Measurements from ENCODE around the gene RBL1.
"Not testable (repeated sequence)": the region's sequence is repeated elsewhere in the genome, so short reads cannot be mapped to it uniquely, and the experiment has no call there.

Gene RBL1

GRCh38 chr20:37095599-37096414 is at the start of gene RBL1:
Gene RBL1, minus strand, starts transcription at chr20:37095997. Its CDS starts 69 bp downstream, at chr20:37095928.
- peak; percentile 77 for DNase-seq

GRCh38 chr20:37144856-37145404 is 49.1 kb upstream of the RBL1 start:
- DNase-seq, result no peak

- DNase-seq, result no peak
Observed at GRCh38 chr20:37142708-37143107, 46.9 kb upstream of the RBL1 start.

- no peak for DNase-seq
Observed at GRCh38 chr20:37137547-37137946, 41.8 kb upstream of the RBL1 start.

DNA sequence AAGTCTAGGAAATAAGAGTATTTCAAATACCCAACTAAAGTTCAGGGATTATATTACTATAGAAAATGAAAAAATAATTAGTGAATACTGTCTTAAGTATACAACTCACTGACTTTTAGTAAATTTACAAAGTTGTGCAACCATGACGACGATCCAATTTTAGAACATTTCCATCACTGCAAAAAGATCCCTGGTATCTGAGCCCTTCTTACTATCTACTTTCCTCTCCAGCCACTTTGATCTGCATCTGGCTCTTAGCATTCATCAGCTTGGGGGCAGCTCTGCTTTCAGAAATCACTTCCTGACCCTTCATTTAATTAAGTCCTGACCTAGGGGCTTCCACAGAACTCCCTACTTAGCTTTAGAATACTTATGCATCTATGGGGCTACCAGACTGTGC is 38.2 kb upstream of the RBL1 start:
- DNase-seq, result no peak

DNA sequence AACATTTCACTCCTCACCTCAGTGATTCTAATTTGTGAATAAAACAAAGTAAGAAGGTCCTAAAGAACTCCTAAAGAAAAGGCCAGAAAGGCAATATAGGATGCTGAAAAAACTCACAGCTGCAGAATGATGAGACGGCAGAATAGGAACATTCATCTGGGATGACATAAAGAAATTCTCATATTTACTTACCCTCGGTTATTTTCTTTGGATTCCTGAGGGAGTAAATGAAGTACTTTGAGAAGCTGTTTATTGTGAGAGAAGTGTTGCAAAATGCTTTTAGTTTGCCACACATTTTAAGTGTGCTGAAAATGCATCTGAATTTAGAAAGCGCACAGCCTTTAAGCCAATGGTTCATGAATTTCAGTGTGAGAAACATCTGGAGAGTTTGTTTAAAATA is 35.7 kb upstream of the RBL1 start:
- DNase-seq, result no peak

DNA sequence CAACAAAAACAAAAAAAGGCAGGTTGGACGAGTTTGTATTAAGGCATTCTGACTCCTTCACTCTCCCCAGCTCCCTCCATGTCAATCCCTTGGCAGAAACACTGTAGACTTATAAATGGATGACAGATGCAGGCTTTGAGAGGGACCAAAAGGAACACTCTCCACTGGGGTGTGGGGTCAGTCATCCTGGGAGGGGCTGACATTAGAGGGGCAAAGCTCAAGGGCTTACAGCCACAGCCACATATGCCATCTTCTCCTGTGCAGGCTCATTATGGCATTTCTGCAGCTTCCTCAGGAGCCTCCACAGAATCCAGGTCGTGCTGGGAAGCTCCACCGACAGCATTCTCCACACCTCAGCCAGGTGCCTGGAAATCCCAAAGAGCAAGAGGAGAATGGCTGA is 33.0 kb upstream of the RBL1 start:
- no peak for DNase-seq

GRCh38 chr20:37126290-37126689 is 30.5 kb upstream of the RBL1 start:
- not testable (repeated sequence) for DNase-seq

DNA sequence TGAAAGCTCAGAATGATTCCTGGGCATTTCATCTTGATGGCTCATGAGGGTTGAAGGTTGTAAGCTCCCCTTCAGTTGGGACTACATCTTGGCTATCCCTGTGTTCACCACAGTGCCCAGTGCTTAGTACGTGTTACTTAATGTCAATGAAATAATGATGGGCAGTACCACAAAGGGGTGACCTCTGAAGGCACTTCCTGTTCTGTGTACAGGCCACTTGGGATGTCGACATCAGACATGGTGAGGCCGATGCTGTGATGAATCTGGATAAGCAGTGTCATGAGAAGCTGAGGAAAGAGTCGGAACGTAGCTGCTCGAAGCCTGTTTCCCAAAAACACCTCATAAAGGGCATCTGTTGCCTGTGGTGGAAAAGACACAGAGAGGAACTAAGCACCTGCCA is 27.6 kb upstream of the RBL1 start:
- DNase-seq, result no peak

GRCh38 chr20:37120497-37120896 is 24.7 kb upstream of the RBL1 start:
- no peak for DNase-seq

DNA sequence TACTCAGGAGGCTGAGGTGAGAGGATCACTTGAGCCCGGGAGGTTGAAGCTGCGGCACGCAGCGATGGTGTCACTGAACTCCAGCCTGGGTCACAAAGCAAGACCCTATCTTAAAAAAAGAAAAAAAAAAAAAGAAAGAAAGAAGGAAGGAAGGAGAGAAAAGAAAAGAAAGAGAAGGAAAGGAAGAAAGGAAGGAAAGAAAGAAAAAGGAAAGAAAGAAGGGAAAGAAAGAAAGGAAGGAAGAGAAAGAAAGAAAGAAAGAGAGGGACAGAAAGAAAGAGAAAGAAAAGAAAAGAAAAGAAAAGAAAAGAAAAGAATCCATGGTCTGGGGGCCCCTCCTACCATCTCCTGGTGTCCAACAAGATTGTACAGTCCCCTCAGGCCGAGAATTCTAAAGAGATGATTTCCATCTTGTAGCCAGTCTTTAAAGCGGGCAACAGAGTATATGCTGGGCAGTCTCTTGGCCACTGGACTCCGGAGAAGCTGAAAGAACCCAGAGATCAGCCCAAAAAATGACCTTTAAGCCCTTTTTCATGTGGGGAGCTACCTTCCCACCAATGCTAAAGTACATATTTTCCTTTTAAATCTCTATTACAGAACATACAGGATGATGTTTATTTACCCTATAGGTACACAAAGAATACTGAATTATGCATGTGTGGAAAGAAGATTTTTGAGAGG is 23.7 kb upstream of the RBL1 start:
- no peak for DNase-seq

DNA sequence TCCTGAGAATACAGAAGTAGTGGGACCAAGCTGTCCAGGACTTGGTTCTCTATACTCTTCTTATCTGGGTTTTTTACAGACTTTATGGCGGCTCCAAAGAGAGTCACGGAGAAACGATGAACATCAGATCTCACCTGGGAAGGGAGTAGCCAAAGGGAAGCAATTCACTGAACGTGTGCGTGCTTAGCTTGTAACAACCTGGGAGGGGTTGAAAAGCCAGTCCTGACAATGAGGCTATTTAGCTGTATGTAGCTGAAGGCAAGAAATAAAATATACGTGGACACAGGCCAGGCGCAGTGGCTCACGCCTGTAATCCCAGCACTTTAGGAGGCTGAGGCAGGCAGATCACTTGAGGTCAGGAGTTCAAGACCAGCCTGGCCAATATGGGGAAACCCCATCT is 18.2 kb upstream of the RBL1 start:
- DNase-seq, result no peak

- no peak for DNase-seq
Observed at GRCh38 chr20:37111926-37112455, 16.2 kb upstream of the RBL1 start.

- no peak for DNase-seq
Observed at GRCh38 chr20:37108676-37109075, 12.9 kb upstream of the RBL1 start.

- DNase-seq, result no peak
Observed at GRCh38 chr20:37102571-37102970, 6.8 kb upstream of the RBL1 start.

- no peak for DNase-seq
Observed at GRCh38 chr20:37096415-37097041, 731 bp upstream of the RBL1 start.

DNA sequence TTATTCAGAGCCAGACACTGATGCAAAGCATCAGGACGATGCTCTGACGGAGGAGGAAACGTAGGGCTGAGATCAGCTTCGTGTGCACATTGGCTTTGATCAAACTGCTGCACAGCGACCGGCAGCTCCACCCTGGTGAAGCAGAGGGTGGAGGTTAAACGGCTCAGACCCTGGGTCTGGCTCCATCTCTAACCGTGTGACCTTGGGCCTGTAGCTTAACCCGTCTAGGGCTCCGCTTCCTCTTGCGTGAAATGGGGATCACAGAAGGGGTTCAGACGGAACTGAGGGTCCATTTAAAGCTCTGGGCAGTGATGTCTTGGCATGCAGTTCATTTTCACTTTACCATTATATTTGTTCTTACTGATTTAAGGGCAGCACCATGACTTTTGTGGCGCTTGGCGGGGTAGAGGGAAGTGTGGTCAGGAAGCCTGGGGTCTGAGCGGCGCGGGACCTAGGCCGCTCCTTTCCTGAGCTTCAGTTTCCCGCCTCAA is 644 bp downstream of the RBL1 start:
- DNase-seq, result no peak

- DNase-seq, result no peak
Observed at GRCh38 chr20:37090407-37090806, 5.4 kb downstream of the RBL1 start.

GRCh38 chr20:37081717-37082289 is 14.0 kb downstream of the RBL1 start:
- no peak for DNase-seq

GRCh38 chr20:37077009-37077408 is 18.8 kb downstream of the RBL1 start:
- DNase-seq, result no peak

- DNase-seq, result no peak
Observed at GRCh38 chr20:37075932-37076685, 19.7 kb downstream of the RBL1 start.
